ENCODE measurements around the gene GGCX. TPM values are rescaled to one million over a fixed set of nuclear protein-coding genes. Genes with fewer than 3 reads are reported as not detected.
"Not testable (repeated sequence)": the region's sequence is repeated elsewhere in the genome, so short reads cannot be mapped to it uniquely, and the experiment has no call there.

GGCX gene
- polyA plus RNA-seq, 1 donor = 41.2 TPM

GRCh38 chr2:85577386-85578242 is 16.3 kb upstream of the GGCX start, which contains the start of gene VAMP8:
Gene VAMP8, plus strand, starts transcription at chr2:85577586. Its CDS starts 61 bp downstream, at chr2:85577647.
- DNase-seq = no peak

- no peak for DNase-seq
Measured at GRCh38 chr2:85577063-85577385, 15.7 kb upstream of the GGCX start.

GRCh38 chr2:85575739-85576138 is 14.4 kb upstream of the GGCX start:
- DNase-seq = no peak

GRCh38 chr2:85566265-85566664 is 5.0 kb upstream of the GGCX start:
- no peak for DNase-seq

GRCh38 chr2:85564144-85564563 is 2.9 kb upstream of the GGCX start:
- no peak for DNase-seq

GRCh38 chr2:85560812-85561279 is 447 bp downstream of the GGCX start:
- no peak for DNase-seq

GRCh38 chr2:85560403-85560726 is 928 bp downstream of the GGCX start:
- DNase-seq = not testable (repeated sequence)

GRCh38 chr2:85558160-85558559 is 3.1 kb downstream of the GGCX start:
- DNase-seq = no peak

- DNase-seq = no peak
Measured at GRCh38 chr2:85557130-85557529, 4.2 kb downstream of the GGCX start.

- DNase-seq = no peak
Measured at GRCh38 chr2:85554980-85555612, 6.2 kb downstream of the GGCX start.

GRCh38 chr2:85553184-85553583 is 8.1 kb downstream of the GGCX start:
- DNase-seq = no peak

- peak; percentile 82 for DNase-seq
Measured at GRCh38 chr2:85551698-85552678, 9.3 kb downstream of the GGCX start.

GRCh38 chr2:85550486-85550885 is 10.8 kb downstream of the GGCX start:
- DNase-seq = no peak

- no peak for DNase-seq
Measured at GRCh38 chr2:85549826-85550225, 11.5 kb downstream of the GGCX start.

- no peak for DNase-seq
Measured at GRCh38 chr2:85549095-85549494, 12.2 kb downstream of the GGCX start.

GRCh38 chr2:85548608-85548900 is 12.7 kb downstream of the GGCX start:
- no peak for DNase-seq

GRCh38 chr2:85547859-85548607 is 13.3 kb downstream of the GGCX start:
- DNase-seq = no peak

- no peak for DNase-seq
Measured at GRCh38 chr2:85547089-85547858, 14.0 kb downstream of the GGCX start.

GRCh38 chr2:85545780-85546240 is 15.5 kb downstream of the GGCX start:
- no peak for DNase-seq

- not testable (repeated sequence) for DNase-seq
Measured at GRCh38 chr2:85544915-85545779, 16.1 kb downstream of the GGCX start.

Data from left kidney (tissue), 2 donors.